Mesendoderm (in vitro differentiated cells): Measurements from ENCODE around the gene PAX5.

ENCODE experiments used
- DNase-seq: peaks from one replicate; pipeline ENCODE4 v3.0.0; 2013
- H2AK5ac ChIP-seq: 2 replicates; pipeline ENCODE4 v1.6.1; 2013; ENCODE audit warnings: low read length, inconsistent platforms
- H2BK120ac ChIP-seq: 2 replicates; pipeline ENCODE4 v1.6.1; 2013; ENCODE audit warnings: low read depth, mild to moderate bottlenecking, low read length, moderate library complexity, mixed read lengths
- H2BK15ac ChIP-seq: replicated peaks from 2 replicates; pipeline ENCODE4 v1.6.1; 2013; ENCODE audit warnings: low read depth, mild to moderate bottlenecking, moderate library complexity
- H2BK5ac ChIP-seq: 2 replicates; pipeline ENCODE4 v1.6.1; 2013; ENCODE audit warnings: low read length, inconsistent platforms
- H3K18ac ChIP-seq: 2 replicates; pipeline ENCODE4 v1.6.1; 2013; ENCODE audit warnings: mild to moderate bottlenecking, low read length, mixed read lengths
- H3K23ac ChIP-seq: one replicate; pipeline ENCODE4 v1.6.1; 2013; ENCODE audit warnings: low read length
- H3K27ac ChIP-seq: 2 replicates; pipeline ENCODE4 v1.5.1; 2013; ENCODE audit warnings: low read depth, mild to moderate bottlenecking, inconsistent platforms, low read length, moderate library complexity
- H3K27me3 ChIP-seq: 2 replicates; pipeline ENCODE4 v1.6.1; 2013; ENCODE audit warnings: low read length, control low read depth, mild to moderate bottlenecking, inconsistent platforms; ENCODE audit not compliant: insufficient read depth, poor library complexity
- H3K36me3 ChIP-seq: 2 replicates; pipeline ENCODE4 v1.6.1; 2013; ENCODE audit warnings: low read length, inconsistent platforms; ENCODE audit not compliant: control insufficient read depth, insufficient read depth
- H3K4ac ChIP-seq: one replicate; pipeline ENCODE4 v1.6.1; 2013; ENCODE audit warnings: low read depth, mild to moderate bottlenecking, low read length, moderate library complexity
- H3K4me1 ChIP-seq: 2 replicates; pipeline ENCODE4 v1.6.1; 2013; ENCODE audit warnings: low read depth, low read length, inconsistent platforms; ENCODE audit not compliant: control insufficient read depth
- H3K4me2 ChIP-seq: 2 replicates; pipeline ENCODE4 v1.6.1; 2013; ENCODE audit warnings: low read length
- H3K4me3 ChIP-seq: 2 replicates; pipeline ENCODE4 v1.5.1; 2013; ENCODE audit warnings: mild to moderate bottlenecking, low read length
- H3K56ac ChIP-seq: one replicate; pipeline ENCODE4 v1.6.1; 2013; ENCODE audit warnings: low read length
- H3K79me1 ChIP-seq: 2 replicates; pipeline ENCODE4 v1.6.1; 2013; ENCODE audit warnings: low read length, inconsistent platforms
- H3K79me2 ChIP-seq: 2 replicates; pipeline ENCODE4 v1.6.1; 2013; ENCODE audit warnings: mild to moderate bottlenecking, low read length; ENCODE audit not compliant: control insufficient read depth, insufficient read depth
- H3K9ac ChIP-seq: 2 replicates; pipeline ENCODE4 v1.6.1; 2013; ENCODE audit warnings: low read length, inconsistent platforms
- H4K5ac ChIP-seq: one replicate; pipeline ENCODE4 v1.6.1; 2013; ENCODE audit warnings: low read length
- H4K8ac ChIP-seq: one replicate; pipeline ENCODE4 v1.6.1; 2013; ENCODE audit warnings: low read depth, mild to moderate bottlenecking, control low read depth, low read length, moderate library complexity
- WGBS: extraction: QIAGEN DNeasy Blood & Tissue Kit; methylation state at CpG from one replicate; pipeline ENCODE4 v1.1.7; 2013; ENCODE audit warnings: low lambda C conversion rate, missing lambda C conversion rate; ENCODE audit not compliant: insufficient coverage; ENCODE audit errors: extremely low coverage; 5-methylcytosine and 5-hydroxymethylcytosine counted together

PAX5 gene

DNA sequence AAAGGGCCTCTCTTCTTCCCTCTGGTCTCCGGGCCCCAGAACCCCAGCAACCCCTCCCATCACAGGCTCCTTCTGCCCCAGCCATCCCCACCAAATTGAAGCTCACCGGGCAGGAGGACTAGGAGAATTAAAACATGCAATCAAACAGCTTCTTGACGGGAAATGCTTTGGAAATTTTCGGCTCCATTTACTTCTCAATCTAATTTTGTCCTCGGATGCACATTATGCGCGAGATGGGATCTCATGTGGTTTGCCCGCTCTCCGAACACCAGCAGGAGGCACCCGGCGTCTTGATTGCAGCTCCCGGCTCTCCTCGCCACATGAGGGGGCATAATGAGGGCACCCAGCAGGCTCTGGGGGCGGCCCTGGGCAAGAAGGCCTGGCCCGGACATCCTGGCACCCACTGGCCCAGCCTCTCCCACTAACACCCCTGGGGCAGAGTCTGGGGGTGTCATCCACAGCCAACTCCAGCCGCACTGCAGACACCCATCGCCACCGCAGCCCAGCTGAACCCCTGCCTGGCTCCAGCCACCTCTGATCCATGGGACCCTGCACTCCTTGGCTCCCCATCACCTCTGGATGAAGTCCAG lies 135.5 kb downstream of the PAX5 start:
- no peak overlapping the region for H2AK5ac ChIP-seq
- H3K4me3 ChIP-seq = no peak overlapping the region
- H3K23ac ChIP-seq = peak overlapping the region; percentile 29
- H3K4ac ChIP-seq = no peak overlapping the region
- H3K4me2 ChIP-seq = no peak overlapping the region
- H4K5ac ChIP-seq = no peak overlapping the region
- H2BK120ac ChIP-seq = no peak overlapping the region
- no peaks in the 10 kb centered on the region for H3K4me1 ChIP-seq
- no peaks in the 10 kb centered on the region for H3K27me3 ChIP-seq
- no peak for DNase-seq
- no peaks in the 10 kb centered on the region for H3K79me2 ChIP-seq
- no peak overlapping the region for H2BK5ac ChIP-seq
- H3K27ac ChIP-seq = no peak overlapping the region
- no peak overlapping the region for H3K56ac ChIP-seq
- H3K79me1 ChIP-seq = no peaks in the 10 kb centered on the region
- no peak overlapping the region for H2BK15ac ChIP-seq
- H3K36me3 ChIP-seq = no peaks in the 10 kb centered on the region
- H3K9ac ChIP-seq = no peak overlapping the region
- WGBS = no CpG with 5 or more reads among the region's 18 CpGs
- H3K18ac ChIP-seq = no peak overlapping the region
- no peak overlapping the region for H4K8ac ChIP-seq

DNA sequence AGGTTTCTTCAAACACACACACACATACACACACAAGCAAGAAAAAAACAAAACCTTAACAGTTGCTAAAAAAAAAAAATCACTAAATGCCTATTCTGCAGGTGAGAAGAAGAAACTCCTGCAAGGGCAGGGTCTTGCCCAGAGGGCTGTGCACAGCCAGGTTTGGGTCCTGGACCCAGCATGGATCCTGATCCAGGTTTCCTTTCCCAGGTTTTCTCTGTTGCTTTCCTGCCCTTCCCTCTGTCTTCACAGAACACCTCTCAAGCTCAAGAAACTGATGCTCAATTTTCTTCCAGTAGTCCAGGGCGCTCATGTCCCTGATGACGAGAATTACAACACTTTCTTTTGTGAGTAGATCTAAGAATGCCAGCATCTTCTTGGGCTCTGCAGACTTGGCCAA lies 136.6 kb downstream of the PAX5 start:
- H3K27ac ChIP-seq = no peak overlapping the region
- H3K56ac ChIP-seq = no peak overlapping the region
- H3K79me1 ChIP-seq = no peaks in the 10 kb centered on the region
- no peak overlapping the region for H4K5ac ChIP-seq
- H3K27me3 ChIP-seq = no peaks in the 10 kb centered on the region
- no peak overlapping the region for H2BK120ac ChIP-seq
- H3K4ac ChIP-seq = no peak overlapping the region
- no peaks in the 10 kb centered on the region for H3K36me3 ChIP-seq
- no peaks in the 10 kb centered on the region for H3K79me2 ChIP-seq
- no peak overlapping the region for H3K4me3 ChIP-seq
- H2BK5ac ChIP-seq = no peak overlapping the region
- no peak overlapping the region for H3K23ac ChIP-seq
- no peaks in the 10 kb centered on the region for H3K4me1 ChIP-seq
- H3K9ac ChIP-seq = no peak overlapping the region
- H3K18ac ChIP-seq = no peak overlapping the region
- WGBS = no CpG with 5 or more reads among the region's 2 CpGs
- H4K8ac ChIP-seq = no peak overlapping the region
- no peak overlapping the region for H2BK15ac ChIP-seq
- no peak overlapping the region for H3K4me2 ChIP-seq
- no peak overlapping the region for H2AK5ac ChIP-seq
- DNase-seq = no peak

DNA sequence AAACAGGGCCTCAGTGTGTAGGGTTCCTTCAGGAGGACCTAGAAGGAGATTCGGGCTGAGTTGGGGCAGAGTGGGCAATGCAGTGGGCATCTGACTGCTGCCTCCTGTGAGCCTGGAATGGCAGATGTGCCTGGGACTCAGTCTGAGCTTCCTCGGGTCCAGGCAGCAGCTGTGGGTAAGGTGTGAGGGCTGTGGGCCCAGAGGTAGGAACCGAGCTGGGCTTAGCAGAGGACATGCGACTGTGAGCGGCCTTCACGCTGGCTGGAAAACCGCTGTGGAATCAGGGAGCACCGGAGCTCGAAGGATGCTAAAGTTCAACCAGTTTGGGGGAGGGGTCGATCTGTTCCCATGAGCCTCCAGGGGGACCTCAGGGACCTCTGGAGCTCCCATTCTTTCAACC lies 137.0 kb downstream of the PAX5 start:
- H3K27me3 ChIP-seq = no peaks in the 10 kb centered on the region
- WGBS = no CpG with 5 or more reads among the region's 10 CpGs

DNA sequence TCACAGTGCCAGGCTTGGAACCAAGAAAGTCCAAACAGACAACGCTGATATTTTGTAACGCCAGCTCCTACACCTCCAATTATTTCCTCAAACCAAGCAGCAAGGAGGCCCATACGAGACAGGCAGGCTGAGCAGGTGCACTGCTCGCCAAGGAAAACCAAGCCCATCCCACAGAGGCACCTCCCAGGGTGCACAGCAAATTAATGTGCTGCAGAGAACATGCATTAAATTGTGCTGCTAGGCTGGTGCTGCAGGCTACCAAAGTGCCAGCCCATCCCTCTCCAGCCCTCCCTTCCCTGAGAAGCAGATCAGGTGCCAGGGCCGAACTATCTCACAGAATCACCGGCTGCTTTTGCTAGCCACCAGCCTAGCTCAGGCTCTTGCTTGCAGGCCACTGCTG lies 137.8 kb downstream of the PAX5 start:
- Histone ChIP-seq H3K9ac (no peak overlapping the region), H3K4me3 (no peak overlapping the region), H3K56ac (no peak overlapping the region), H3K4me2 (no peak overlapping the region), H2AK5ac (no peak overlapping the region), H3K27ac (no peak overlapping the region), H3K23ac (no peak overlapping the region), H4K5ac (no peak overlapping the region), H3K79me2 (no peaks in the 10 kb centered on the region), H4K8ac (no peak overlapping the region), H3K27me3 (no peaks in the 10 kb centered on the region), H2BK15ac (no peak overlapping the region), H3K4me1 (peaks cover 3% of the 10 kb centered on the region), H2BK120ac (no peak overlapping the region), H2BK5ac (no peak overlapping the region), H3K18ac (no peak overlapping the region), H3K36me3 (no peaks in the 10 kb centered on the region), H3K4ac (no peak overlapping the region), H3K79me1 (no peaks in the 10 kb centered on the region)
- WGBS = no CpG with 5 or more reads among the region's 6 CpGs
- no peak for DNase-seq

More for the DNA sequence above, 137.0 kb downstream of the PAX5 start:
- no peak overlapping the region for H2BK15ac ChIP-seq
- H3K9ac ChIP-seq = no peak overlapping the region
- H2BK5ac ChIP-seq = no peak overlapping the region
- H4K5ac ChIP-seq = no peak overlapping the region
- no peaks in the 10 kb centered on the region for H3K4me1 ChIP-seq
- no peak overlapping the region for H3K27ac ChIP-seq
- no peak overlapping the region for H3K23ac ChIP-seq
- H3K4me3 ChIP-seq = no peak overlapping the region
- H2BK120ac ChIP-seq = no peak overlapping the region
- H3K79me1 ChIP-seq = no peaks in the 10 kb centered on the region
- H3K4me2 ChIP-seq = no peak overlapping the region
- H4K8ac ChIP-seq = no peak overlapping the region
- no peak for DNase-seq
- H3K4ac ChIP-seq = no peak overlapping the region
- no peak overlapping the region for H2AK5ac ChIP-seq
- H3K36me3 ChIP-seq = no peaks in the 10 kb centered on the region
- no peak overlapping the region for H3K18ac ChIP-seq
- no peak overlapping the region for H3K56ac ChIP-seq
- H3K79me2 ChIP-seq = no peaks in the 10 kb centered on the region

- Histone ChIP-seq H3K27me3 (no peaks in the 10 kb centered on the region), H4K8ac (no peak overlapping the region), H3K36me3 (no peaks in the 10 kb centered on the region), H3K79me2 (no peaks in the 10 kb centered on the region), H3K4me2 (no peak overlapping the region), H3K56ac (no peak overlapping the region), H3K18ac (no peak overlapping the region), H3K4me1 (peaks cover 3% of the 10 kb centered on the region), H2BK120ac (no peak overlapping the region), H2AK5ac (no peak overlapping the region), H3K79me1 (no peaks in the 10 kb centered on the region), H3K4me3 (no peak overlapping the region), H3K9ac (no peak overlapping the region), H3K23ac (no peak overlapping the region), H2BK5ac (no peak overlapping the region), H2BK15ac (no peak overlapping the region), H3K27ac (no peak overlapping the region), H3K4ac (no peak overlapping the region), H4K5ac (no peak overlapping the region)
- WGBS = no CpG with 5 or more reads among the region's 5 CpGs
- no peak for DNase-seq
Measured at GRCh38 chr9:36895744-36896260, 138.3 kb downstream of the PAX5 start.

DNA sequence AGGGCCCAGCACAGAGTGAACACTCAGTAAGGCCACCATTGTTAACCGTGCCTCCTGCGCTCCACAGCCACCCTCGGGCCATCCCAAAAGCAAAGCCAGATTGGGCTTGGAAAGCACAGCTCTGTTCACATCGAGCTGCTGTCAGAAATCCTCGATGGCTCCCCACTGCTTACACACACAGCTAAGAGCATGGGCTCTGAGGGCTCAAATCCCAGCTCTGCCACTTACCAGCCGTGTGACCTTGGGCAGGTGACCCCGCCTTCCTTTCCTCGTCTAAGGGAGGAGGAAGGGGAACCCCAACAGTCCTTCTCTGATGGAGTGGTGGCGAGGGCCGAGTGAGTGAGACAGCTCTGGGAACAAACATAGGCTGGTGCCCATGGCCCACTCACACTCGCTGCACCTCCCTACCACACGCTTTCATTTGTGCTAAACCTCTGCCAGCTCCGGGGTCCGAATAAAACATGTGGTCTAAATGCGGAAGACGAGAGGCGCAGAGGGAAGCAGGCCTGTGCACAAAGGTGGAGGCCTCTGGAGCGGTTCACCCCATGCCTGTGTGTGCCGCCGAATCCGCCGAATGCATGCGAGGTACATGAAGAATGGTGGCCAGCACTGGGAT lies 139.3 kb downstream of the PAX5 start:
- no CpG with 5 or more reads among the region's 23 CpGs for WGBS
- H3K4me1 ChIP-seq = peaks cover 3% of the 10 kb centered on the region

More for the DNA sequence above, 139.3 kb downstream of the PAX5 start:
- Histone ChIP-seq H3K56ac (no peak overlapping the region), H3K18ac (no peak overlapping the region), H2AK5ac (no peak overlapping the region), H3K36me3 (no peaks in the 10 kb centered on the region), H2BK120ac (no peak overlapping the region), H3K27ac (no peak overlapping the region), H3K4ac (no peak overlapping the region), H3K23ac (no peak overlapping the region), H4K8ac (no peak overlapping the region), H2BK5ac (no peak overlapping the region), H3K4me2 (no peak overlapping the region), H3K27me3 (no peaks in the 10 kb centered on the region), H4K5ac (no peak overlapping the region), H2BK15ac (no peak overlapping the region), H3K79me1 (no peaks in the 10 kb centered on the region), H3K9ac (no peak overlapping the region), H3K4me3 (no peak overlapping the region), H3K79me2 (no peaks in the 10 kb centered on the region)
- no peak for DNase-seq
